Esophagus muscularis mucosa (tissue), 4 donors: Measurements from ENCODE around the gene DNASE1L1. TPM values are rescaled to one million over a fixed set of nuclear protein-coding genes. Genes with fewer than 3 reads are reported as not detected.

Experiments used
- DNase-seq: peaks from one replicate; pipeline ENCODE4 v3.0.0-alpha.2; 2017; ENCODE audit errors: extremely low spot score
- H3K27ac ChIP-seq, 4 donors: fragments of 200-600 bp; sonication (generic); replicated peaks in 1 of 4; 1 replicate in 3 of 4; 2 replicates in 1 of 4; pipeline ENCODE4 v1.5.1; 2016 to 2019; ENCODE audit warnings: mild to moderate bottlenecking in 1 of 4
- H3K27me3 ChIP-seq, 4 donors: fragments of 200-600 bp; sonication (generic); one replicate each; pipeline versions ENCODE4 v1.5.1 to v1.6.0; 2016 to 2019
- H3K36me3 ChIP-seq, 4 donors: fragments of 200-600 bp; sonication (generic); one replicate each; pipeline ENCODE4 v1.5.1; 2016 to 2019
- H3K4me1 ChIP-seq, 4 donors: fragments of 200-600 bp; sonication (generic); one replicate each; pipeline ENCODE4 v1.5.1; 2016 to 2019
- H3K4me3 ChIP-seq, 4 donors: fragments of 200-600 bp; sonication (generic); 1 replicate in 2 of 4; 2 replicates in 2 of 4; pipeline ENCODE4 v1.5.1; 2016 to 2019; ENCODE audit warnings: mild to moderate bottlenecking in 4 of 4, moderate library complexity in 1 of 4
- H3K9me3 ChIP-seq, 4 donors: fragments of 200-600 bp; sonication (generic); 1 replicate in 3 of 4; 2 replicates in 1 of 4; pipeline ENCODE4 v1.5.1; 2016 to 2019
- EP300 ChIP-seq: sonication (generic); formaldehyde crosslinking; IDR thresholded peaks from one replicate; pipeline ENCODE4 v1.6.1; 2017; ENCODE audit warnings: antibody characterized with exemption
- POLR2A ChIP-seq: fragments of 450-650 bp; IDR thresholded peaks from one replicate; pipeline ENCODE4 v1.6.1; 2017; ENCODE audit warnings: antibody characterized with exemption, moderate library complexity, mild to moderate bottlenecking, low read depth
- POLR2AphosphoS5 ChIP-seq, 2 donors: sonication (generic); formaldehyde crosslinking; IDR thresholded peaks; one replicate each; pipeline ENCODE4 v1.6.1; 2017; ENCODE audit warnings: antibody characterized with exemption in 2 of 2
- WGBS: methylation state at CpG from one replicate; pipeline ENCODE4 v1.1.5; 2018; 5-methylcytosine and 5-hydroxymethylcytosine counted together
- intact Hi-C: fragments of 100-400 bp; cut with DNase I; formaldehyde crosslinking; loops from one replicate; pipeline ENCODE4 v1.15.1; 2023
- total RNA-seq, 4 donors: library from RNA; depleted of rRNA; stranded (reverse); fragments of >200 nt; gene quantifications; one replicate each; pipeline versions ENCODE4 v1.1.0 to v1.2.1, GENCODE V29; 2016
- TF ChIP-seq, protein P1 (sequence below), 3 experiments: fragments of 200-600 bp in 2 of 3; fragments of 450-650 bp in 1 of 3; sonication (generic) in 2 of 3; IDR thresholded peaks; one replicate each; pipeline ENCODE4 v1.5.1; 2017 to 2019; ENCODE audit warnings: antibody characterized with exemption in 3 of 3, mild to moderate bottlenecking in 2 of 3, moderate library complexity in 1 of 3

The DNASE1L1 gene
- total RNA-seq, 4 donors from 2014 or later: 19.9 to 24.3 (median 22.6) TPM

DNA sequence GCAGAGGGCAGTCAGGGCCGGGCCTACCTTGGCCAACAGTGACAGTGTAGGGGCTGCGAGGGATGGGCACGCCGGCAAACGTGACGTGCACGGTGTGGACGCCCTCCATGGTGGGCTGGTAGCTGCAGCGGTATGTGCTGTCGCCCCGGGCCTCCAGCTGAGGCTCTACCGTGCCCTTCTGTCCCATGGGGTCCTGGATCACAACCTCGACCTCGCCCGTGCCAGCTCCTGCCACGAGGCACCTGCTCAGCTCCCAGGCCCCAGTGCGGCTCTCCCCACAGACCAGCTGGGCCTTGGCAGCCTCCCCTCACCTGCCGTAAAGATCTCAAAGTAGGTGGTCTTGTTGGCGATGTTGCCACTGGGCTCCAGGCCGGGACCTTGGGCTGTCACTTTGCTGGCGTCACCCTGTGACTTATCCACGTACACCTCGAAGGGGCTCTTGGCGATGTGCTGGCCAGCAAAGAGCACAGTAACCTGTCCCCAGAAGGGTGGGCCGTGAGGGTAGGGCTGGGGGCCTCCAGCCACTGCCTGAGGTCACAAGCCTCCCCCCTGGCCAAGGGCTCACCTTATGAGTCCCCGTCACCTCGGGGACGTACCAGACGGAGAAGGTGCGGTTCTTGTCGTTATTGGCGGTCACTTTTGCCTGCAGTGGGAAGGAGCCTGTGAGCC is 42.9 kb downstream of the DNASE1L1 start:
- Histone ChIP-seq H3K4me3 (peak overlapping the region; percentile 1 to 75 (median 38)), H3K36me3 (peaks cover 48 to 82% (median 77%) of the 10 kb centered on the region in 4 donors)

DNA sequence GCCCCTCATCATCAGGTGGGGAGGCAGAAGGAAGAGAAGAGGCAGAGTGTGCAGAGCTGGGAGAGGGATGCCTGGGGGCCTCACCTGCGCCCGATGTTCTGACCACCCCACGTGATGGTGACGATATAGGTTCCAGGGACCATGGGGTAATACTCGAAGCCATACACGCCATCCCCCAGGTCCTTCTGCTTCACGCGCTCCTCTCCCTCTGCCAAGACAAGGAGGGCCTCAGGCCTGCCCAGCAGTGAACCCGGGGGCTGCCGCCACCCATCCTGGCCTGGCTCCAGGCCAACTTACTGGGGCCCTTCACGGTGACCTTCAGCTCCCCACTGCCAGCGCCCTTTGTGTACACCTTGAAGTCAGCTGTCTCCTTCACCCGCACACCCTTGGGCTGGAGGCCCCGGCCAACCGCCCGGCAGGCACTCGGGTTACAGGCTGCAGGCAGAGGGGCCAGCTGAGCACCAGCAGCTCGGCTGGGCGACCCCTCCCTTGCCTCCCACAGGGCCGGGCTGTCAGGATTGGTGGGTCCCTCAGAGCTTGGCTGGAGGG is 43.9 kb downstream of the DNASE1L1 start:
- intact Hi-C loops: no loop called here
- peaks cover 27 to 76% (median 65%) of the 10 kb centered on the region in 4 donors for H3K4me1 ChIP-seq
- peaks cover 44 to 81% (median 80%) of the 10 kb centered on the region in 4 donors for H3K36me3 ChIP-seq
- no peaks in the 10 kb centered on the region for H3K27me3 ChIP-seq
- peak overlapping the region; percentile 96 to 97 (median 97) for H3K27ac ChIP-seq
- TF ChIP-seq POLR2AphosphoS5 (IDR thresholded peaks at IDR 0.05): peak; percentile 38 to 65
- TF ChIP-seq EP300: no peak
- no peaks in the 10 kb centered on the region for H3K9me3 ChIP-seq
- peak overlapping the region in 3 of 4 donors; percentile 1 to 75 (median 73) for H3K4me3 ChIP-seq
- WGBS: 64% methylated on average over 14 of the region's 20 CpGs
- no peak for DNase-seq

More for the DNA sequence above, 42.9 kb downstream of the DNASE1L1 start:
- Histone ChIP-seq H3K27ac (peak overlapping the region; percentile 96 to 97 (median 97)), H3K4me1 (peaks cover 27 to 69% (median 62%) of the 10 kb centered on the region in 4 donors), H3K27me3 (no peaks in the 10 kb centered on the region), H3K9me3 (no peaks in the 10 kb centered on the region)
- TF ChIP-seq POLR2AphosphoS5 (IDR thresholded peaks at IDR 0.05) (peak; percentile 12 to 76), POLR2A (no peak)
- intact Hi-C loops: no loop called here
- WGBS: 92% methylated on average over 6 of the region's 32 CpGs
- no peak for DNase-seq

DNA sequence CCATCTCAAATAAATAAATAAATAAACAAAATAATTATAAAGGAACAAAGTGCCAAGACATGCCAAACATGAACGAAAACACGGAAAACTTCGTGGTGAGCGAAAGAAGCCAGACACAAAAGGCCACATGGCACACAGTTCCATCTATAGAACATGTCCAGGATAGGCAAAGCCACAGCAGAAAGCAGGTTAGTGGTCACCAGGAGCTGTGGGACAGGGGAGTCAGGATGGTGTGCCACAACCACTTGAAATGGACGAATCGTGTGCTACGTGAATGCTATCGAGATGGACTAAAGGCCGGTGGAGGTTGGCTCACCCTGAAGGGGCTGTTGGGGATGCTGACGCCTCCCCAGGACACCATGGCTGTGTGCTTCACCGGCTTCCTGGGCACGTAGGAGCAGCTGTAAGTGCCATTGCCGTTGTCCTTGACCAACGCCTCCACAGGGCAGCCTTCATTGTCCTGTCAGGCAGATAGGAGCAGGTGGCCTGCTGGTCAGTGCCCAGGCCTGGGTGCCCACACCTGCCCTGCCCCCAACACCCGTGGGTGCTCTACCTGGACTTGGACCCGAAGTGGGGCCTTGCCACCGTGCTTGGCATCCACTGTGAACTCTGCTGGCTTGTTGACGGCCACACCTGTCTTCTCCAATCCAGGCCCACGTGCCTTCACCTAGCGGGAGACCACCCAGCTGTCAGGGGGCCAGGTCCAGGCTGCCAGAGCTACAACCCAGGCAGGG is 45.2 kb downstream of the DNASE1L1 start:
- Histone ChIP-seq H3K27me3 (no peaks in the 10 kb centered on the region), H3K4me1 (peaks cover 27 to 88% (median 74%) of the 10 kb centered on the region in 4 donors), H3K36me3 (peaks cover 53 to 93% (median 92%) of the 10 kb centered on the region in 4 donors), H3K27ac (peak overlapping the region; percentile 96 to 97 (median 97)), H3K9me3 (no peaks in the 10 kb centered on the region), H3K4me3 (no peak overlapping the region)
- 66% methylated on average over 12 of the region's 20 CpGs for WGBS
- no peak for DNase-seq
- intact Hi-C loops: no loop called here
- TF ChIP-seq POLR2AphosphoS5 (IDR thresholded peaks at IDR 0.05) (peak in 1 of 2 donors; percentile 81), POLR2A (no peak)

DNA sequence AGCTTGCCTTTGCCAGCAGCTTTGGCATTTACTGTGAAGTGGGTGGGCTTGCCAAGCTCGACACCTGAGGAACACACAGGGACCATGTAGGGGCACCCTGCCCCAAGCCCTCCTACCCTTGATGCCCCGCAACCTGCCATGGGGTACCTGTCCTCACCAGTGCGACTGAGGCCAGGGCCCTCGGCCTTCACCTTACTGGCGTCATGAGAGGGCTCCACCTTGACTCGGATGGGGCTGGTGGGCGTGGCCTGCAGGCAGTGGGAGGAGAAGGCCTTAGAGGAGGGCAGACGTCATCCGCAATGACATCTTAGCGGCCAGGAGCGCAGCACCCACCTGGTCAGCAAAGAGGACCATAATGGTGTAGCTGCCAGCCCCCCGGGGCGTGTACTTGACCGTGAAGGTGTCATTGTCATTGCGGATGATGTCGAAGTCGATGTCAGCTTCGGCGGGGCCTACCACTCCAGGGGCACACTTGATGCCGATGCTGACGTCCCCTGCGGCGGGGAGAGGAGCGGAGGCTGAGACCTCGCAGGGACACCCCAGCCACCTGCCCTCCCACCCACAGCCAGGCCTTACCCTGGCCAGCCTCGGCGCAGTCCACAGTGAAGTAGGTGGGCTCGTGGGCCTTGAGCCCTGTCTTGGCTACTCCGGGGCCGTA is 46.8 kb downstream of the DNASE1L1 start:
- Histone ChIP-seq H3K27me3 (no peaks in the 10 kb centered on the region), H3K9me3 (no peaks in the 10 kb centered on the region), H3K27ac (peak overlapping the region; percentile 72 to 97 (median 96)), H3K36me3 (peaks cover 61 to 98% (median 97%) of the 10 kb centered on the region in 4 donors), H3K4me3 (no peak overlapping the region), H3K4me1 (peaks cover 17 to 88% (median 73%) of the 10 kb centered on the region in 4 donors)
- no peak for DNase-seq
- TF ChIP-seq EP300: no peak
- peak; percentile 32 to 86 for TF ChIP-seq POLR2AphosphoS5 (IDR thresholded peaks at IDR 0.05)
- WGBS: 94% methylated on average over 18 of the region's 30 CpGs
- intact Hi-C loops: no loop called here

DNA sequence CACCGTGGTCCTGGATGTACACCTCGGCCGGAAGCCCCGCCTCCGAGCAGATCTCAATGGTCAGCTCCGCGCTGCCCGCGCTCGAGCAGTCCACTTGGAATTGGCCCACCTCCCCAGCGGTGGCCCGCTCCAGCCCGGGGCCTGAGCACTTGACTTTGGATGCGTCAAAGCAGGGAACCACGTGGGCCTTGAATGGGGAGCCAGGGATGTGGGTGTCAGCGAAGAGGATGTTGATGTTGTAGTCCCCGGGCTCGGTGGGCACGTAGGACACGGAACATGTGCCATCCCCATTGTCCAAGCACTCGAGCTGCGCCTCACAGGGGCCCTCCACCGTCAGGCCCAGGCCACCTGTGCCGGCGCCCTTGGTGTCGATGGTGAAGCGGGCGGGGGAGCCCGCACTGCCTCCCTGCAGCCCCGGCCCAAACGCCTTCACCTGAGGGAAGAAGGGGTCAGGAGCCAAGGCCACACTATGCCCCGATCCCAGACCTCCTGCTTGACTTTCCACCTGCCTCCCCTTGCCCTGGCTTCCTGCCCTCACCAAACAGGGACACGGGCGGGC is 48.8 kb downstream of the DNASE1L1 start:
- H3K27ac ChIP-seq: peak overlapping the region; percentile 71 to 97 (median 96)
- intact Hi-C loops: no loop called here
- TF ChIP-seq, protein P1, sequence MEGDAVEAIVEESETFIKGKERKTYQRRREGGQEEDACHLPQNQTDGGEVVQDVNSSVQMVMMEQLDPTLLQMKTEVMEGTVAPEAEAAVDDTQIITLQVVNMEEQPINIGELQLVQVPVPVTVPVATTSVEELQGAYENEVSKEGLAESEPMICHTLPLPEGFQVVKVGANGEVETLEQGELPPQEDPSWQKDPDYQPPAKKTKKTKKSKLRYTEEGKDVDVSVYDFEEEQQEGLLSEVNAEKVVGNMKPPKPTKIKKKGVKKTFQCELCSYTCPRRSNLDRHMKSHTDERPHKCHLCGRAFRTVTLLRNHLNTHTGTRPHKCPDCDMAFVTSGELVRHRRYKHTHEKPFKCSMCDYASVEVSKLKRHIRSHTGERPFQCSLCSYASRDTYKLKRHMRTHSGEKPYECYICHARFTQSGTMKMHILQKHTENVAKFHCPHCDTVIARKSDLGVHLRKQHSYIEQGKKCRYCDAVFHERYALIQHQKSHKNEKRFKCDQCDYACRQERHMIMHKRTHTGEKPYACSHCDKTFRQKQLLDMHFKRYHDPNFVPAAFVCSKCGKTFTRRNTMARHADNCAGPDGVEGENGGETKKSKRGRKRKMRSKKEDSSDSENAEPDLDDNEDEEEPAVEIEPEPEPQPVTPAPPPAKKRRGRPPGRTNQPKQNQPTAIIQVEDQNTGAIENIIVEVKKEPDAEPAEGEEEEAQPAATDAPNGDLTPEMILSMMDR (IDR thresholded peaks at IDR 0.05): no peak
- TF ChIP-seq POLR2AphosphoS5 (IDR thresholded peaks at IDR 0.05) (peak; percentile 3 to 68), POLR2A (no peak), EP300 (no peak)

More for the DNA sequence above, 48.8 kb downstream of the DNASE1L1 start:
- no peaks in the 10 kb centered on the region for H3K9me3 ChIP-seq
- no peaks in the 10 kb centered on the region for H3K27me3 ChIP-seq
- peaks cover 3 to 85% (median 65%) of the 10 kb centered on the region in 4 donors for H3K4me1 ChIP-seq
- no peak for DNase-seq
- 81% methylated on average over 30 of the region's 34 CpGs for WGBS
- H3K4me3 ChIP-seq: no peak overlapping the region
- peaks cover 63 to 98% (median 97%) of the 10 kb centered on the region in 4 donors for H3K36me3 ChIP-seq
